CD4-positive, alpha-beta T cell treated with Interferon gamma for 1 hour (primary cell): ENCODE measurements around the gene LRRC71.
"Not testable (repeated sequence)": the region's sequence is repeated elsewhere in the genome, so short reads cannot be mapped to it uniquely, and the experiment has no call there.

Experiments used
- DNase-seq: peaks from one replicate; pipeline ENCODE4 v3.0.0-alpha.2; 2020

The LRRC71 gene

GRCh38 chr1:156908541-156908940 is 11.9 kb upstream of the LRRC71 start:
- no peak for DNase-seq

GRCh38 chr1:156908955-156909354 is 11.5 kb upstream of the LRRC71 start:
- DNase-seq: no peak

- DNase-seq: no peak
These were observed 10.8 kb upstream of the LRRC71 start for GRCh38 chr1:156909671-156910070.

GRCh38 chr1:156910309-156910782 is 10.1 kb upstream of the LRRC71 start:
- peak; percentile 34 for DNase-seq

- DNase-seq: no peak
These were observed 8.7 kb upstream of the LRRC71 start for GRCh38 chr1:156911577-156912298.

- no peak for DNase-seq
These were observed 8.1 kb upstream of the LRRC71 start for GRCh38 chr1:156912310-156912709.

DNA sequence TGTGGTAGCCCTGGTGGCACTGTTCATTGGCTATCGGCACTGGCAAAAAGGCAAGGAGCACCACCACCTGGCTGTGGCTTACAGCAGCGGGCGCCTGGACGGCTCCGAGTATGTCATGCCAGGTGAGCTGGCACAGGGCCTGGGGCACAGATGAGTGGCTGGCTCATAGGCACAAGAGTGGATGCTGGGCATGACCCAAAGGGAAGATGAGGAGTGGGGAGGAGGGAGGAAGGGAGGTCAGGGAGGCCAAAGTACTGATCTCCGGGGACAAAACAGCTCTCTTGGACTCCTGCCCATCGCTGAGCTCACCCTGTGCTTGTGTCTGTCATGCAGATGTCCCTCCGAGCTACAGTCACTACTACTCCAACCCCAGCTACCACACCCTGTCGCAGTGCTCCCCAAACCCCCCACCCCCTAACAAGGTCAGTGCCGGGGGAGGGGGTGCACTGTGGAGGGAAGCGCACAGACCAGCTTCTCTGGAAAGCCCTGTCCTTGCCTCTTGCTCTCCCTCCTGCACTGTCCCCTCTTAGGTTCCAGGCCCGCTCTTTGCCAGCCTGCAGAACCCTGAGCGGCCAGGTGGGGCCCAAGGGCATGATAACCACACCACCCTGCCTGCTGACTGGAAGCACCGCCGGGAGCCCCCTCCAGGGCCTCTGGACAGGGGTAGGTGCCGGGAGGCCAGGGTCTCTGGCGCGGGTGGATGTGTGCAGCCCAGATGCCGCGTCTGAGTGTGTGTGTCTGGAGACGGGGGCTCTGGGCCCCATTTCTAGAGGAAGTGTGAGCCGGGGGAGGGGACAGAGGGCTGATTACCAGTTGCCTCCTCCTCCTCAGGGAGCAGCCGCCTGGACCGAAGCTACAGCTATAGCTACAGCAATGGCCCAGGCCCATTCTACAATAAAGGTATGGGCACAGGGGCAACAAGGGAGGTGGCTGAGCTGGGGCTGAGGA is 7.3 kb upstream of the LRRC71 start:
- no peak for DNase-seq

DNA sequence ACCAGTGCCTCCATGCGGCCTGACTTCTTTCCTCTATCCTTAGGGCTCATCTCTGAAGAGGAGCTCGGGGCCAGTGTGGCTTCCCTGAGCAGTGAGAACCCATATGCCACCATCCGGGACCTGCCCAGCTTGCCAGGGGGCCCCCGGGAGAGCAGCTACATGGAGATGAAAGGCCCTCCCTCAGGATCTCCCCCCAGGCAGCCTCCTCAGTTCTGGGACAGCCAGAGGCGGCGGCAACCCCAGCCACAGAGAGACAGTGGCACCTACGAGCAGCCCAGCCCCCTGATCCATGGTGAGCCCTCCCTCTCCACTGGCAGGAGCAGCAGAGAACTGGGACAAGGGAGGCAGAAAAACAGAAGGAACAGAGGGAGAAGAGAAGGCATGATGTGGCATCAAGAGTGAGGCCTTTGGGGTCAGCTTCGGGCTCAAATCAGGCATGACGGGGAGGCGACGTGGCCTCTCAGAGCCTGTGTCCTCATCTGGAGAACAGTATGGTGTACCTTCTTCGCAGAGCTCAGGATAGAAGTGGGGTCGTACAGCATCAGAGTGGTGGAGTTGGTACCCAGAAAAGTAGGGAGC is 6.5 kb upstream of the LRRC71 start:
- DNase-seq: no peak

GRCh38 chr1:156914440-156914856 is 6.0 kb upstream of the LRRC71 start:
- no peak for DNase-seq

DNA sequence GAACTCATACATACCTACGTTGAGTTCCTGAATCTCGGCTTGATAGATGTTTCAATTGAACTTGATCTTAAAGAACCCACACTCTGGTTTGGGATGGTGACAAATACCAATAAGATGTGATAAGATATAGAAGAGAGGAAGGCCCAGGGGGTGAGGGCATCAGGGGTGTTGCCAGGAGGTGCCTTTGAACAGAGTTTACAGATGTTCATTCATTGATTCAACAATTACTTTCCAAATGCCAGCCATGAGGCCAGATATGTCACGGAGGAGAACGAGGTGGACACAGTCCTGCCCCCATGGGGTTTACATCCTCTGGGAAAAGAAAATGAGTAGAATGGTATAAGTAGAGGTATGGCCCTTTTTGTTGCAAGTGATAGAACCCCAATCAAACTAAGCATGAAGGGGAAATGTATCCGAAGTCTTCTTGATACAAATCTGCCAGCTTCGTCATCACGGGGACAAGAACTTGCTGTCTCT is 659 bp downstream of the LRRC71 start:
- no peak for DNase-seq

DNA sequence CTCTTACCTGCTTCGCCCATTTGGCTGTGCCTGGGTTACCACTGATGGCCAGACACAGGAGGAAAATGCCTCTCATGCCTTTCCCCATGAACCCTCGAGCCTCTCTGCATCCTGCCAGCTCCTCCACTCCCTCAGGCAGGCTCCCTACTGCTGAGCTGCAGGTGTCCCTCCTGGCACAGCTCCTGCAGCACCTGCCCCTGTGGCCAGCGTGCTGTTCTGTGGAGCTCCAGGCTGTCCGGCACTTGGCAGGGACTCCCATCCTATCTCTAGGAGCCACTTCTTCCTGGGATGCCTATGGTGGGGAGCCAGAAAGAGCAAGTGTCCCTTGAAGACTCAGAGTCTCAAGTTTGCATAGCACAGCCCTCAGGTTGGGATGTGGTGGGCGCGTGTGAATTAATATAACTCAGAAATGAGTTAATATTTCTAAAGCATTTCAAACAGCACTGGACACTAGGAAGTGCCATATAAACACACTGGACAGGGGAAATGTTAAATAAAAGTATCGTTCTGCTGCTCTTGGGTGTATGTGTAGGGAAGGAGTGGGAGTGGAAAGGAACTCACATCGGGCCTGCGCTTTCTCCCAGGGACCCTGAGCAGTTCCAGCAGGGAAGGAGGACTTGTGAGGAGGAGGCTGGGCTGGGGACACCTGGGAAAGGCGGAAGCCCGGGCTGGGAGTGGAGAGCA is 2.7 kb downstream of the LRRC71 start:
- no peak for DNase-seq

GRCh38 chr1:156923670-156924477 is 3.4 kb downstream of the LRRC71 start:
- no peak for DNase-seq

DNA sequence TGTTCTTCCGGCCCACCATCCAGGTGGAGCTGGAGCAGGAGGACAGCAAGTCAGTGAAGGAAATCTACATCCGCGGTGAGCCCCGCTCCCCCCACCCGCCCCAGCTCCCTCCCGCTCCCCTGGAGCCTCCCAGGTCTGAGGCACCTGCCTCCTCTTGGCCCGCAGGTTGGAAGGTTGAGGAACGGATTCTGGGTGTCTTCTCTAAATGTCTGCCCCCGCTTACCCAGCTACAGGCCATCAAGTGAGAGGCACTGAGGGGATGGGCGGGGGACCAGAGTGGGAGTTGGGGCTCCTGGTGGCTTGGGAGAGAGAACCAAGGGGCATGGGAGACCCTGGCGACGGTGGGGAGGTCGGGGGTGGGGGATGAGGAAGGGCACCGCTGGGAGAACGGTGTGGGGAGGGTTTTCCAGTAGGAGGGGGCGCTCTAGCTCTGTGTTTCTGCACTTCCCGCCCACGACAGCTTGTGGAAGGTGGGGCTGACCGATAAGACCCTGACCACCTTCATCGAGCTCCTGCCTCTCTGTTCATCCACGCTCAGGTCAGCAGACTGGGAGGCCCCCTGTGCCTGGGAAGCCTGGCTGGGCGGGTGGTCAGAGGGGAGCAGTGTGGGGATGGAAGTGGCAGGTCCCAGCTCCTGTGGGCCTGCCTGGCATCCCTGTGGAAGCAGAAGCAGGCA is 4.2 kb downstream of the LRRC71 start:
- DNase-seq: no peak

GRCh38 chr1:156925154-156926010 is 5.0 kb downstream of the LRRC71 start:
- DNase-seq: no peak

DNA sequence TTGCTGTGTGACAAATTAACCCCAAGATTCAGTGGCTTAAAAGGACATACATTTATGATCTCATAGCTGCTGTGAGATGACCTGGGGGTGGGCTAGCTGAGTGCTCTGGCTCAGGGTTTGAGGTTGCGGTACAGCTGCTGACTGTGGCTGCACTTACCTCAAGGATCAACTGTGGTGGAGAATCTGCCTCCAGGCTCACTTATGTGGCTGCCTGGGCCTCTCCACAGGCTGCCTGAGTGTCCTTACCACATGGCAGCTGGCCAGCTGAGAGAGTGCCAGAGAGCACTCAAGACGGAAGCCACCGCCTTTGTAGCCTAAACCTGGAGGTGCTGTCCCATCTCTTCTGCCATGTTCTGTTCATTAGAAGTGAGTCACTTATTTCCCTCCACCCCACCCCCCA is 5.7 kb downstream of the LRRC71 start:
- no peak for DNase-seq

DNA sequence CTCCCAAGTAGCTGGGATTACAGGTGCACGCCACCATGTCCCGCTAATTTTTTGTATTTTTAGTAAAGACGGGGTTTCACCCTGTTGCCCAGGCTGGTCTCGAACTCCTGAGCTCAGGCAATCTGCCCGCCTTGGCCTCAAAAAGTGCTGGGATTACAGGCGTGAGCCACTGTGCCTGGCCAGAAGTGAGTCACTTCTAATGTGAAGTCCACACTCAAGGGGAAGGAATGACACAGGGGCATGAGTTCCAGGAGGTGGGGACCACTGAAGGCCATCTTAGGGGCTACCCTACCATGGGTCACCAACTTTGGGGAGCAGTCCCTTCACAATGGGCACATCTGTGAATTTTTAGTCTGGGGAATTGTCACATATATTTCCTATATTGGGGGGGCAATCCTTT is 6.3 kb downstream of the LRRC71 start:
- DNase-seq: not testable (repeated sequence)

GRCh38 chr1:156927215-156928042 is 7.0 kb downstream of the LRRC71 start:
- peak; percentile 37 for DNase-seq

GRCh38 chr1:156928043-156928602 is 7.7 kb downstream of the LRRC71 start:
- DNase-seq: no peak
